Adipocyte (in vitro differentiated cells): ENCODE measurements around the gene IL13RA1.
A peak's percentile ranks its signal among the peaks of the same experiment; 100 is the strongest.
"Not testable (repeated sequence)": the region's sequence is repeated elsewhere in the genome, so short reads cannot be mapped to it uniquely, and the experiment has no call there.

Source experiments
- DNase-seq: peaks from one replicate; pipeline ENCODE4 v3.0.0-alpha.2; 2015; ENCODE audit warnings: low read depth
- H3K27me3 ChIP-seq: replicated peaks from 2 replicates; pipeline ENCODE4 v1.7.0; 2013; ENCODE audit warnings: mild to moderate bottlenecking, low read length, moderate library complexity; ENCODE audit not compliant: control insufficient read depth, insufficient read depth
- H3K36me3 ChIP-seq: 2 replicates; pipeline ENCODE4 v1.7.0; 2013; ENCODE audit warnings: low read length, mild to moderate bottlenecking, moderate library complexity; ENCODE audit not compliant: control insufficient read depth, insufficient read depth, severe bottlenecking
- H3K4me1 ChIP-seq: 2 replicates; pipeline ENCODE4 v1.7.0; 2013; ENCODE audit warnings: mild to moderate bottlenecking, low read length, moderate library complexity; ENCODE audit not compliant: control insufficient read depth, insufficient read depth
- H3K4me3 ChIP-seq: 2 replicates; pipeline ENCODE4 v1.7.0; 2013; ENCODE audit warnings: mild to moderate bottlenecking, low read length, moderate library complexity
- H3K9ac ChIP-seq: 2 replicates; pipeline ENCODE4 v1.7.0; 2013; ENCODE audit warnings: mild to moderate bottlenecking, low read length, moderate library complexity
- H3K9me3 ChIP-seq: 2 replicates; pipeline ENCODE4 v1.7.0; 2013; ENCODE audit warnings: mild to moderate bottlenecking, low read length, moderate library complexity; ENCODE audit not compliant: control insufficient read depth

IL13RA1 gene

GRCh38 chrX:118730500-118731247 is 3.3 kb downstream of the IL13RA1 start:
- H3K9ac ChIP-seq: no peak overlapping the region
- peaks cover 37% of the 10 kb centered on the region for H3K4me1 ChIP-seq
- H3K36me3 ChIP-seq: no peaks in the 10 kb centered on the region
- no peaks in the 10 kb centered on the region for H3K9me3 ChIP-seq
- no peaks in the 10 kb centered on the region for H3K27me3 ChIP-seq
- peak overlapping the region; percentile 82 for H3K4me3 ChIP-seq
- peak; percentile 70 for DNase-seq

- not testable (repeated sequence) for H3K9me3 ChIP-seq, H3K9ac ChIP-seq
Observed at GRCh38 chrX:118732551-118732950, 5.1 kb downstream of the IL13RA1 start.

DNA sequence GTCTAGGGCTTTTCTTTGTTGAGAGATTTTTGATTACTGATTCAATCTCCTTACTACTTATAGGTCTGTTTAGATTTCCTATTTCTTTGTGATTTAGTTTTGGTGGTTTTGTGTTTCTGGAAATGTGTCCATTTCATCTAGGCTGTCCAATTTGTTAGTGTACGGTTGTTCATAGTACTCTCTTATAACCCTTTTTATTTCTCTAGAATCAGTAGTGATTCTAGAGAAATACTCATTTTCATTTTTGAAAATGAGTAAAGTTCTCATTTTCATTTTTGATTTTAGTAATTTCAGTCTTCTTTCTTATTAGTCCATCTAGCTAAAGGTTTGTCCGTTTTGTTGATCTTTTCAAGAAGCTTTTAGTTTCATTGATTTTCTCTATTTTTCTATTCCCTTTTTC is 7.5 kb downstream of the IL13RA1 start:
- Histone ChIP-seq H3K36me3 (no peaks in the 10 kb centered on the region), H3K27me3 (no peaks in the 10 kb centered on the region), H3K4me1 (peaks cover 21% of the 10 kb centered on the region), H3K9ac (no peak overlapping the region), H3K4me3 (no peak overlapping the region), H3K9me3 (peaks cover 4% of the 10 kb centered on the region)
- no peak for DNase-seq

More at GRCh38 chrX:118732551-118732950, 5.1 kb downstream of the IL13RA1 start:
- not testable (repeated sequence) for H3K27me3 ChIP-seq, DNase-seq, H3K4me3 ChIP-seq, H3K36me3 ChIP-seq
- H3K4me1 ChIP-seq: peaks cover 27% of the 10 kb centered on the region

DNA sequence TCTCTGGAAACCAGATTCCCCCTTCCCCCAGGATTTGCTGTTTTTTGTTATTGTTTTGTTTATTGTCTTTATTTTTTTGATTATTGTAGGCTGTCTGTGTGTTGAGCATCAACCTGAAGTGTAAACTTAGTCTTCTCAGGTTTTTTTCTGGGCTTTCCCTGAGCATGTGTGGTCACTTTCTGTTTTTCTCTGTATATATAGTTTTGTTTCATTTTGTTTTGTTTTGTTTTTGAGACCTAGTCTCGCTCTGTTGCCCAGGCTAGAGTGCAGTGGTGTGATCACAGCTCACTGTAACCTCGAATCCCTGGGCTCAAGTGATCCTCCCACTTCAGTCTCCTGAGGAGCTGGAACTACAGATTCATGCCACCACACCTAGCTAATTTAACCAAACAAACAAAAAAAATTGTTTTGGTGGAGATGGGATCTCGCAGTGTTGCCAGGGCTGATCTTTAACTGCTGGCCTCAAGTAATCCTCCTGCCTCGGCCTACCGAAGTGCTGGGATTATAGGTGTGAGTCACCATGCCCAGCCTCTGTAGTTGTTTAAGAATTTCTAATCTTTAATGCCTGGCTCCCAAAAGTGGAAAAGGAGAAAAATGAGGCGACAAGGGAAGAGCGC is 9.1 kb downstream of the IL13RA1 start:
- Histone ChIP-seq H3K9ac (no peak overlapping the region), H3K36me3 (peaks cover 4% of the 10 kb centered on the region), H3K9me3 (peaks cover 4% of the 10 kb centered on the region), H3K27me3 (no peaks in the 10 kb centered on the region), H3K4me3 (no peak overlapping the region), H3K4me1 (peaks cover 8% of the 10 kb centered on the region)
- no peak for DNase-seq

GRCh38 chrX:118739577-118739976 is 12.2 kb downstream of the IL13RA1 start:
- H3K36me3 ChIP-seq: peaks cover 8% of the 10 kb centered on the region
- H3K9me3 ChIP-seq: peaks cover 4% of the 10 kb centered on the region
- DNase-seq: no peak
- H3K4me1 ChIP-seq: peaks cover 3% of the 10 kb centered on the region
- H3K4me3 ChIP-seq: no peak overlapping the region
- no peak overlapping the region for H3K9ac ChIP-seq
- no peaks in the 10 kb centered on the region for H3K27me3 ChIP-seq

DNA sequence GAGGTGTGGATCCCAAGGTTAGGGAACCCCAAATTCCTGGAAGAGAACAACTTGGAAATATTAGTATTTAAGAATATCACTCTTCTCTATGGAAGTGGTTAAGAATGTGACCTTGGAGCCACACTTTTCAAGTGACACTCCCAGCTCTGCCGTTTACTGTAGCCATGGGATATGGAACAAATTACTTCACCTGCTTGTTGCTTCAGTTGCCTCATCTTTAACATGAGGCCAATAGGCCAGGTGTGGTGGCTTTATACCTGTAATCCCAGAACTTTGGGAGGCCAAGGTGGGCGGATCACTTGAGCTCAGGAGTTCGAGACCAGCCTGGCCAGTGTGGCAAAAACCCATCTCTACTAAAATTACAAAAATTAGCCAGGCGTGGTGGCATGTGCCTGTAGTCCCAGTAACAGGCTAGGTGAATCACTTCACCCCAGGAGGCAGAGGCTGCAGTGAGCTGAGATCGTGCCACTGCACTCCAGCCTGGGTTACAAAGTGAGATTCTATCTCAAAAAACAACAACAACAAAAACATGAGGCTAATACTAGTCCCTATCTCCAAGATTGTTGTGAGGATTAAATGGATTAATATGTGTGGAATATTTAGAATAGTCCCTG is 13.0 kb downstream of the IL13RA1 start:
- peaks cover 8% of the 10 kb centered on the region for H3K36me3 ChIP-seq
- no peak for DNase-seq

DNA sequence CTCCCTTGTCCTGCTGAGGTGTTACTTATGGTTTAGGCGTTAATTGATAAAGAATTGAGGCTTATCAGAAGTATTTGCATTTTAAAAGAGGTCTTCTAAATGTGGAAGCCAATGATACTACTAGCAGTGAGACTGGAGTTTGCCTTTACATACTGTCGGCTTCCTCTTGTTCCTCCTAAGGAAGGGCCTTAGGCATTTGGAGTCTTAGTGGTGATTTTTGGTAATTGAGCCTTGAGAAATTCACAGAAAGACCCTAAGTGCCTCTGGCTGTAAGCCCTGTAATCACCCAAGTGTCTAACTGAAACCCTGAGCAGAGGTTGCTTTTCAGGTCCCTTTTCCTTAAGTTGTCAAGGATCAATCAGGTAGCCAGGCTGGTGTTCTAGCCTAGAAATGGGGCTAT is 14.8 kb downstream of the IL13RA1 start:
- DNase-seq: no peak
- H3K36me3 ChIP-seq: peaks cover 13% of the 10 kb centered on the region
- no peak overlapping the region for H3K9ac ChIP-seq
- H3K27me3 ChIP-seq: no peaks in the 10 kb centered on the region
- peaks cover 12% of the 10 kb centered on the region for H3K4me1 ChIP-seq
- no peak overlapping the region for H3K4me3 ChIP-seq
- H3K9me3 ChIP-seq: peaks cover 4% of the 10 kb centered on the region

More for the DNA sequence above, 13.0 kb downstream of the IL13RA1 start:
- Histone ChIP-seq H3K9me3 (peaks cover 4% of the 10 kb centered on the region), H3K9ac (no peak overlapping the region), H3K4me3 (no peak overlapping the region), H3K4me1 (peaks cover 6% of the 10 kb centered on the region), H3K27me3 (no peaks in the 10 kb centered on the region)

GRCh38 chrX:118745570-118745969 is 18.2 kb downstream of the IL13RA1 start:
- H3K4me3 ChIP-seq: no peak overlapping the region
- peaks cover 32% of the 10 kb centered on the region for H3K36me3 ChIP-seq
- no peaks in the 10 kb centered on the region for H3K27me3 ChIP-seq
- H3K9me3 ChIP-seq: no peaks in the 10 kb centered on the region
- H3K9ac ChIP-seq: no peak overlapping the region
- DNase-seq: peak; percentile 58
- H3K4me1 ChIP-seq: peaks cover 8% of the 10 kb centered on the region

GRCh38 chrX:118751950-118752783 is 24.8 kb downstream of the IL13RA1 start:
- no peak for DNase-seq
- peaks cover 20% of the 10 kb centered on the region for H3K4me1 ChIP-seq
- peaks cover 3% of the 10 kb centered on the region for H3K27me3 ChIP-seq
- H3K36me3 ChIP-seq: peaks cover 30% of the 10 kb centered on the region
- H3K9me3 ChIP-seq: no peaks in the 10 kb centered on the region
- no peak overlapping the region for H3K4me3 ChIP-seq
- no peak overlapping the region for H3K9ac ChIP-seq

DNA sequence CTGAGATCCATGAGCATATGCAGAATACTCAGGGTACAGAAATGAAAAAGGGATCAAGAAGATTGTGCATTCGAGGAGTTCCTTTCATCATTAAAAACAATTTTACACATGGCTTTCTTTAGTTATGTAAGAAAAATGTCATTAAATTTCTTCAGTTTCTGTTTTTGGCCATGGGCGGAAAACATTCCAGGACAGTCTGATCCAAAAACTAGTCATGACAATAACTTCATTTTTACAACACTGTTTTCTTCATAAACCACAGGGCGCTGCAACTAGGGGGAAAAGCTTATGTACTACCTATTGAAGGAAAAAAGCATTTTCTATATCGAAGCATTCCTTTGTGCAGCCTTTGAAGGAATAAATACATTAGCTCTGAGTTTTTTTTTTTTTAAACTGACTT is 28.2 kb downstream of the IL13RA1 start:
- no peak for DNase-seq

DNA sequence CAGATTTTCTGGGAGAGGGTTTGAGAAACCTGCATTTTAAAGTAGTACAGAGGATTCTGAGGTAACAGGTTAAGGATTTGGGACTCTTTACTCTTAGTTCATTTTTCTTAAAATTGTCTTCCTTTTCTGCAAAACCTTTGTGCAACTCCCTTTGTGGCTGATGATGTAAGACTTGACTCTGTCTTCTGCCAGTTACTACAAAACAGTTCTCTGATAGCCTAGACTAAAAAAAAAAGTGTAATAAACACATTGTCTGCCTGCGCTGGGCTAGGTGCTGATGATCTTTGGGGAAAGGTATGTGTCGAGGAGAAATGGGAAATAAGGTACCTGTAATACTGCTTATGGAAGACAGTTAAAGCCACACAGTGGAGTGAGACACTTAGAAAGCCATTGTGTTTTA is 28.7 kb downstream of the IL13RA1 start:
- H3K4me1 ChIP-seq: peaks cover 20% of the 10 kb centered on the region
- peaks cover 8% of the 10 kb centered on the region for H3K27me3 ChIP-seq
- peaks cover 37% of the 10 kb centered on the region for H3K36me3 ChIP-seq
- DNase-seq: no peak
- peak overlapping the region; percentile 28 for H3K9ac ChIP-seq
- H3K9me3 ChIP-seq: no peaks in the 10 kb centered on the region
- H3K4me3 ChIP-seq: peak overlapping the region; percentile 51

More for the DNA sequence above, 28.2 kb downstream of the IL13RA1 start:
- Histone ChIP-seq H3K4me3 (peak overlapping the region; percentile 51), H3K4me1 (peaks cover 20% of the 10 kb centered on the region), H3K27me3 (peaks cover 8% of the 10 kb centered on the region), H3K9ac (peak overlapping the region; percentile 28), H3K9me3 (no peaks in the 10 kb centered on the region), H3K36me3 (peaks cover 36% of the 10 kb centered on the region)
